Measurements from ENCODE around the gene DSCAML1.

DNA sequence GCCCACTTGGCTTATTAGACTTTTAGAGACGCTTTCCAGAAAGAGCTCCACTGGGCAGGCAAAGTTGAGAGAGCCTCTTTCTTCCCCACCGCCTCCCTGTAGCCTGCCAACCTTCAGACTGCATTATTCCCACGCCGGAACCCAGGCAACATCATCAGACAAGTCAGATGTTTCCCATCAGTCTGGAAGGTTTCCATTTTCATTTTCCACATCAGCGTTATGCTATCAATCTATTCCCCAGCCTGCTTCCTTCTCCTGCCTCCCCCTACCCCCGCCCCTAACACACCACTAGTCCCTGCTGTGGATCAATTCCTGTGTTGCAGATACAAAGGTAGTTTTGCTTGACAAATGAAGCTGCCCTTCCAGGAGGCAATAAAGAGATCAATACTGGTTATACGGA, 184.8 kb downstream of the DSCAML1 start:
- TF ChIP-seq MAX (CRISPR knock-in tag; IDR thresholded peaks at IDR 0.05): no peak
- no peak for TF ChIP-seq SMC3 (conservative IDR thresholded peaks at IDR 0.05; ENCODE audit: insufficient read depth, low read depth, low read length)
- TF ChIP-seq, protein P1, sequence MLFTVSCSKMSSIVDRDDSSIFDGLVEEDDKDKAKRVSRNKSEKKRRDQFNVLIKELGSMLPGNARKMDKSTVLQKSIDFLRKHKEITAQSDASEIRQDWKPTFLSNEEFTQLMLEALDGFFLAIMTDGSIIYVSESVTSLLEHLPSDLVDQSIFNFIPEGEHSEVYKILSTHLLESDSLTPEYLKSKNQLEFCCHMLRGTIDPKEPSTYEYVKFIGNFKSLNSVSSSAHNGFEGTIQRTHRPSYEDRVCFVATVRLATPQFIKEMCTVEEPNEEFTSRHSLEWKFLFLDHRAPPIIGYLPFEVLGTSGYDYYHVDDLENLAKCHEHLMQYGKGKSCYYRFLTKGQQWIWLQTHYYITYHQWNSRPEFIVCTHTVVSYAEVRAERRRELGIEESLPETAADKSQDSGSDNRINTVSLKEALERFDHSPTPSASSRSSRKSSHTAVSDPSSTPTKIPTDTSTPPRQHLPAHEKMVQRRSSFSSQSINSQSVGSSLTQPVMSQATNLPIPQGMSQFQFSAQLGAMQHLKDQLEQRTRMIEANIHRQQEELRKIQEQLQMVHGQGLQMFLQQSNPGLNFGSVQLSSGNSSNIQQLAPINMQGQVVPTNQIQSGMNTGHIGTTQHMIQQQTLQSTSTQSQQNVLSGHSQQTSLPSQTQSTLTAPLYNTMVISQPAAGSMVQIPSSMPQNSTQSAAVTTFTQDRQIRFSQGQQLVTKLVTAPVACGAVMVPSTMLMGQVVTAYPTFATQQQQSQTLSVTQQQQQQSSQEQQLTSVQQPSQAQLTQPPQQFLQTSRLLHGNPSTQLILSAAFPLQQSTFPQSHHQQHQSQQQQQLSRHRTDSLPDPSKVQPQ (CRISPR knock-in tag; IDR thresholded peaks at IDR 0.05; ENCODE audit: borderline replicate concordance): no peak
- no peak for TF ChIP-seq FOXJ3 (CRISPR knock-in tag; IDR thresholded peaks at IDR 0.05)
- no peak for TF ChIP-seq E2F3 (CRISPR knock-in tag; IDR thresholded peaks at IDR 0.05)
- no peak for TF ChIP-seq POLR2AphosphoS5 (IDR thresholded peaks at IDR 0.05; ENCODE audit: control insufficient read depth, insufficient read depth, low read depth, low read length)
- TF ChIP-seq, protein P2, sequence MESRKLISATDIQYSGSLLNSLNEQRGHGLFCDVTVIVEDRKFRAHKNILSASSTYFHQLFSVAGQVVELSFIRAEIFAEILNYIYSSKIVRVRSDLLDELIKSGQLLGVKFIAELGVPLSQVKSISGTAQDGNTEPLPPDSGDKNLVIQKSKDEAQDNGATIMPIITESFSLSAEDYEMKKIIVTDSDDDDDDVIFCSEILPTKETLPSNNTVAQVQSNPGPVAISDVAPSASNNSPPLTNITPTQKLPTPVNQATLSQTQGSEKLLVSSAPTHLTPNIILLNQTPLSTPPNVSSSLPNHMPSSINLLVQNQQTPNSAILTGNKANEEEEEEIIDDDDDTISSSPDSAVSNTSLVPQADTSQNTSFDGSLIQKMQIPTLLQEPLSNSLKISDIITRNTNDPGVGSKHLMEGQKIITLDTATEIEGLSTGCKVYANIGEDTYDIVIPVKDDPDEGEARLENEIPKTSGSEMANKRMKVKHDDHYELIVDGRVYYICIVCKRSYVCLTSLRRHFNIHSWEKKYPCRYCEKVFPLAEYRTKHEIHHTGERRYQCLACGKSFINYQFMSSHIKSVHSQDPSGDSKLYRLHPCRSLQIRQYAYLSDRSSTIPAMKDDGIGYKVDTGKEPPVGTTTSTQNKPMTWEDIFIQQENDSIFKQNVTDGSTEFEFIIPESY (CRISPR knock-in tag; IDR thresholded peaks at IDR 0.05): no peak
- TF ChIP-seq JUNB (CRISPR knock-in tag; conservative IDR thresholded peaks at IDR 0.05): no peak
- no peak for TF ChIP-seq MCM2 (IDR thresholded peaks at IDR 0.05; ENCODE audit: low read depth)
- TF ChIP-seq, protein P3, sequence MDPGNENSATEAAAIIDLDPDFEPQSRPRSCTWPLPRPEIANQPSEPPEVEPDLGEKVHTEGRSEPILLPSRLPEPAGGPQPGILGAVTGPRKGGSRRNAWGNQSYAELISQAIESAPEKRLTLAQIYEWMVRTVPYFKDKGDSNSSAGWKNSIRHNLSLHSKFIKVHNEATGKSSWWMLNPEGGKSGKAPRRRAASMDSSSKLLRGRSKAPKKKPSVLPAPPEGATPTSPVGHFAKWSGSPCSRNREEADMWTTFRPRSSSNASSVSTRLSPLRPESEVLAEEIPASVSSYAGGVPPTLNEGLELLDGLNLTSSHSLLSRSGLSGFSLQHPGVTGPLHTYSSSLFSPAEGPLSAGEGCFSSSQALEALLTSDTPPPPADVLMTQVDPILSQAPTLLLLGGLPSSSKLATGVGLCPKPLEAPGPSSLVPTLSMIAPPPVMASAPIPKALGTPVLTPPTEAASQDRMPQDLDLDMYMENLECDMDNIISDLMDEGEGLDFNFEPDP (CRISPR knock-in tag; IDR thresholded peaks at IDR 0.05): no peak
- TF ChIP-seq TEAD4 (IDR thresholded peaks at IDR 0.05; ENCODE audit: low read length): no peak
- TF ChIP-seq TEAD4 (CRISPR knock-in tag; IDR thresholded peaks at IDR 0.05; ENCODE audit: borderline replicate concordance): no peak
- no peak for TF ChIP-seq RBBP5 (IDR thresholded peaks at IDR 0.05; ENCODE audit: borderline replicate concordance, insufficient read depth, low read length, poor library complexity, severe bottlenecking)
- no peak for TF ChIP-seq NR3C1 (CRISPR knock-in tag; IDR thresholded peaks at IDR 0.05)

Measured in K562 (cell line).